Activated CD8-positive, alpha-beta T cell treated with anti-CD3 and anti-CD28 coated beads for 36 hours (primary cell): Measurements from ENCODE around the gene TMEM63A. TPM values are rescaled to one million over a fixed set of nuclear protein-coding genes. Genes with fewer than 3 reads are reported as not detected.
"Not testable (repeated sequence)": the region's sequence is repeated elsewhere in the genome, so short reads cannot be mapped to it uniquely, and the experiment has no call there.

Experiments
- ATAC-seq: fragments of 200-7000 bp; cut with Tn5 transposase; one replicate; pipeline ENCODE4 v1.10.0; 2021; ENCODE audit warnings: mild to moderate bottlenecking, moderate library complexity
- CTCF ChIA-PET: fragments of 350-600 bp; sonication (Branson Sonifier 250); formaldehyde crosslinking; loops from one replicate; lab custom pipeline; 2021; ENCODE audit warnings: antibody characterized with exemption; lab: Charles Lee
- POLR2A ChIA-PET: fragments of 350-600 bp; sonication (Branson Sonifier 250); formaldehyde crosslinking; loops from one replicate; lab custom pipeline; 2021; ENCODE audit warnings: antibody characterized with exemption; lab: Charles Lee
- DNase-seq: peaks from one replicate; pipeline ENCODE4 v3.0.0-alpha.2; 2020
- H3K27ac Mint-ChIP-seq: one replicate; pipeline ENCODE4 v1.8.0; 2021; ENCODE audit warnings: mild to moderate bottlenecking, mixed read lengths
- H3K27me3 Mint-ChIP-seq: one replicate; pipeline ENCODE4 v1.8.0; 2021; ENCODE audit warnings: mixed read lengths
- H3K36me3 Mint-ChIP-seq: one replicate; pipeline ENCODE4 v1.8.0; 2021; ENCODE audit warnings: low read depth, mixed read lengths
- H3K4me1 Mint-ChIP-seq: one replicate; pipeline ENCODE4 v1.8.0; 2021; ENCODE audit warnings: low read depth, mixed read lengths
- H3K4me3 Mint-ChIP-seq: one replicate; pipeline ENCODE4 v1.8.0; 2021; ENCODE audit warnings: mild to moderate bottlenecking, moderate library complexity, mixed read lengths
- H3K9me3 Mint-ChIP-seq: one replicate; pipeline ENCODE4 v1.8.0; 2021; ENCODE audit warnings: mixed read lengths
- CTCF ChIP-seq: fragments of 200-600 bp; IDR thresholded peaks from one replicate; pipeline ENCODE4 v1.8.0; 2022; ENCODE audit warnings: antibody characterized with exemption, mild to moderate bottlenecking
- intact Hi-C: fragments of 100-400 bp; cut with micrococcal nuclease; formaldehyde crosslinking; loops from one replicate; pipeline ENCODE4 v1.10.0; 2022
- total RNA-seq, 2 experiments: library from RNA; stranded (reverse); gene quantifications; one replicate each; pipeline ENCODE4 v1.2.3, GENCODE V29; 2021

TMEM63A gene
- total RNA-seq, 2 experiments from 2014 or later: 51.4 to 54.6 TPM

GRCh38 chr1:225840713-225841112 lies 41.5 kb downstream of the TMEM63A start:
- Mint-ChIP-seq H3K9me3 (no peaks in the 10 kb centered on the region), H3K4me1 (peaks cover 14% of the 10 kb centered on the region), H3K27me3 (no peaks in the 10 kb centered on the region), H3K36me3 (no peaks in the 10 kb centered on the region), H3K27ac (no peak overlapping the region), H3K4me3 (no peak overlapping the region)
- ChIA-PET CTCF (interaction anchor here (1.2 kb wide), 1 partner anchor 68 kb away, joined by 3 read pairs; no protein-coding TSS in a partner anchor), POLR2A (no interaction called here)
- ATAC-seq (no peak), DNase-seq (no peak)
- no peak for TF ChIP-seq CTCF
- intact Hi-C loops: no loop called here

- peaks cover 14% of the 10 kb centered on the region for H3K4me1 Mint-ChIP-seq
- TF ChIP-seq CTCF: no peak
- no peaks in the 10 kb centered on the region for H3K9me3 Mint-ChIP-seq
- DNase-seq (no peak), ATAC-seq (no peak)
- no peaks in the 10 kb centered on the region for H3K36me3 Mint-ChIP-seq
- POLR2A ChIA-PET: no interaction called here
- H3K4me3 Mint-ChIP-seq: no peak overlapping the region
- CTCF ChIA-PET: interaction anchor here (1.2 kb wide), 1 partner anchor 68 kb away, joined by 3 read pairs; no protein-coding TSS in a partner anchor
- no peak overlapping the region for H3K27ac Mint-ChIP-seq
- intact Hi-C loops: no loop called here
- H3K27me3 Mint-ChIP-seq: no peaks in the 10 kb centered on the region
Measured at GRCh38 chr1:225840223-225840610, 42.0 kb downstream of the TMEM63A start.

- no peak for TF ChIP-seq CTCF
- no peak for DNase-seq
- no peak for ATAC-seq
- Mint-ChIP-seq H3K27ac (no peak overlapping the region), H3K36me3 (no peaks in the 10 kb centered on the region), H3K4me1 (peaks cover 11% of the 10 kb centered on the region), H3K4me3 (no peak overlapping the region), H3K9me3 (no peaks in the 10 kb centered on the region), H3K27me3 (no peaks in the 10 kb centered on the region)
- intact Hi-C loops: no loop called here
- POLR2A ChIA-PET: interaction anchor here (0.7 to 0.9 kb wide), 2 partner anchors 10 to 371 kb away, joined by 3 read pairs; no protein-coding TSS in a partner anchor
- CTCF ChIA-PET: no interaction called here
Measured at GRCh38 chr1:225838793-225839192, 43.4 kb downstream of the TMEM63A start.

GRCh38 chr1:225836296-225836695 lies 45.9 kb downstream of the TMEM63A start:
- intact Hi-C loops, ATAC-seq, H3K9me3 Mint-ChIP-seq, H3K4me3 Mint-ChIP-seq, H3K36me3 Mint-ChIP-seq, POLR2A ChIA-PET, CTCF ChIA-PET, H3K27me3 Mint-ChIP-seq, DNase-seq, H3K4me1 Mint-ChIP-seq, H3K27ac Mint-ChIP-seq: not testable (repeated sequence)

- ChIA-PET CTCF (no interaction called here), POLR2A (no interaction called here)
- DNase-seq: no peak
- no peaks in the 10 kb centered on the region for H3K9me3 Mint-ChIP-seq
- H3K27me3 Mint-ChIP-seq: no peaks in the 10 kb centered on the region
- peaks cover 3% of the 10 kb centered on the region for H3K4me1 Mint-ChIP-seq
- H3K4me3 Mint-ChIP-seq: no peak overlapping the region
- H3K36me3 Mint-ChIP-seq: no peaks in the 10 kb centered on the region
- no peak overlapping the region for H3K27ac Mint-ChIP-seq
- no peak for TF ChIP-seq CTCF
- intact Hi-C loops: no loop called here
- no peak for ATAC-seq
Measured at GRCh38 chr1:225835856-225836255, 46.3 kb downstream of the TMEM63A start.
